Activated naive CD4-positive, alpha-beta T cell treated with anti-CD3 and anti-CD28 coated beads, Interleukin-2, amount 50 U/mL, for 72 hours (primary cell): ENCODE data around the gene RIMS3. TPM values are rescaled to one million over a fixed set of nuclear protein-coding genes. Genes with fewer than 3 reads are reported as not detected.
A peak's percentile ranks its signal among the peaks of the same experiment; 100 is the strongest.
"Not testable (repeated sequence)": the region's sequence is repeated elsewhere in the genome, so short reads cannot be mapped to it uniquely, and the experiment has no call there.

ENCODE experiments used
- ATAC-seq, 2 donors: fragments of 150-1000 bp; cut with Tn5 transposase; 2 replicates each; pipeline ENCODE4 v1.10.0; 2021; ENCODE audit warnings: mild to moderate bottlenecking in 2 of 2, moderate library complexity in 2 of 2
- DNase-seq, 2 donors: peaks; one replicate each; pipeline ENCODE4 v3.0.0; 2021 to 2022; ENCODE audit warnings: low spot score in 2 of 2
- H3K27ac Mint-ChIP-seq, 2 donors: one replicate each; pipeline ENCODE4 v1.8.0; 2022; ENCODE audit warnings: mild to moderate bottlenecking in 2 of 2, mixed read lengths in 2 of 2
- H3K36me3 Mint-ChIP-seq, 2 donors: one replicate each; pipeline ENCODE4 v1.8.0; 2022; ENCODE audit warnings: mixed read lengths in 2 of 2
- H3K9me3 Mint-ChIP-seq, 2 donors: one replicate each; pipeline ENCODE4 v1.8.0; 2022; ENCODE audit warnings: mixed read lengths in 2 of 2
- total RNA-seq, 2 donors: library from RNA; stranded (reverse); gene quantifications; one replicate each; pipeline ENCODE4 v1.2.3, GENCODE V29; 2022

Gene RIMS3
- total RNA-seq, 2 donors from 2014 or later: 6.9 to 8.3 TPM

DNA sequence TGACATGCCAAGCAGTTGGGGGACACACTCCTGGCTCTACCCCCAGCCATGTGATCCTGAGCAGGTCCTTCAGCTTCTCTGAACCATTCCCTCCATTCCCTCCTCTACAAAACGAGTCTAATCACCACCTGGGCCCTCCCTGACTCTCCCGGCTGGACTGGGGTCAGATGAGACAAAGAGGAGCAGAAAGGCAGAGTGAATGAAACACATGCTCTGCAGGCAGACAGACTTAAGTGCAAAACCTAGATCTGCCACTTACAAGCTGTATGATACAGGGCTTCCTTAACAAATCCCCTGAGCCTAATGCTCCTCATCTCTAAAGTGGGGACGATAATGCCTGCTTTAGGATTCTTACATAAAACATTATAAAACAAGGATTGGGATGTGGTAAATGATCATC, 17.3 kb downstream of the RIMS3 start:
- DNase-seq (no peak), ATAC-seq (no peak)
- no peaks in the 10 kb centered on the region for H3K36me3 Mint-ChIP-seq
- H3K9me3 Mint-ChIP-seq: no peaks in the 10 kb centered on the region
- no peak overlapping the region for H3K27ac Mint-ChIP-seq

DNA sequence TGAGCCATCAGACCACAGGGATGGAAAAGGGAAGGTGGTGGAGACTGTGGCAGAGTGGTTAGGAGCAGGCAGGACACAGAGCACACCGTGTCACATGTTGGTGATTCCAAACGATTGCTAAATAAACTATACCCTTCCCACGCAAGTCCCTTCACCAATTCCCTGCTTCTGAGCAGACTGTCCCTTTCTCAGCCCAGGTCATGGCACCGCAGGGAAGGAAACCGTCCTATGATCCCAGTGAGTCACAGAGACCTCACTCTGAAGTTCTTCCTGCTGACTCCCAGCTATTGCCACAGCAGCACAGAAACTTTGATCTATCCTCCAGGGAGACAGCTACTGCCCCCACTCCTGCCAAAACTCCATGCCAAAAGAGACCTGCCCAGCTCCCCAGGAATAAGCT, 19.2 kb downstream of the RIMS3 start:
- Mint-ChIP-seq H3K36me3 (no peaks in the 10 kb centered on the region), H3K27ac (no peak overlapping the region), H3K9me3 (no peaks in the 10 kb centered on the region)
- ATAC-seq: no peak
- no peak for DNase-seq

- H3K9me3 Mint-ChIP-seq: no peaks in the 10 kb centered on the region
- H3K27ac Mint-ChIP-seq: peak overlapping the region in 1 of 2 donors; percentile 25
- no peak for DNase-seq
- no peak for ATAC-seq
- H3K36me3 Mint-ChIP-seq: no peaks in the 10 kb centered on the region
Measured at GRCh38 chr1:40645118-40645680, 20.3 kb downstream of the RIMS3 start.

- Mint-ChIP-seq H3K36me3 (no peaks in the 10 kb centered on the region), H3K27ac (no peak overlapping the region), H3K9me3 (no peaks in the 10 kb centered on the region)
- no peak for ATAC-seq
- DNase-seq: no peak
Measured at GRCh38 chr1:40641601-40642242, 23.8 kb downstream of the RIMS3 start.

DNA sequence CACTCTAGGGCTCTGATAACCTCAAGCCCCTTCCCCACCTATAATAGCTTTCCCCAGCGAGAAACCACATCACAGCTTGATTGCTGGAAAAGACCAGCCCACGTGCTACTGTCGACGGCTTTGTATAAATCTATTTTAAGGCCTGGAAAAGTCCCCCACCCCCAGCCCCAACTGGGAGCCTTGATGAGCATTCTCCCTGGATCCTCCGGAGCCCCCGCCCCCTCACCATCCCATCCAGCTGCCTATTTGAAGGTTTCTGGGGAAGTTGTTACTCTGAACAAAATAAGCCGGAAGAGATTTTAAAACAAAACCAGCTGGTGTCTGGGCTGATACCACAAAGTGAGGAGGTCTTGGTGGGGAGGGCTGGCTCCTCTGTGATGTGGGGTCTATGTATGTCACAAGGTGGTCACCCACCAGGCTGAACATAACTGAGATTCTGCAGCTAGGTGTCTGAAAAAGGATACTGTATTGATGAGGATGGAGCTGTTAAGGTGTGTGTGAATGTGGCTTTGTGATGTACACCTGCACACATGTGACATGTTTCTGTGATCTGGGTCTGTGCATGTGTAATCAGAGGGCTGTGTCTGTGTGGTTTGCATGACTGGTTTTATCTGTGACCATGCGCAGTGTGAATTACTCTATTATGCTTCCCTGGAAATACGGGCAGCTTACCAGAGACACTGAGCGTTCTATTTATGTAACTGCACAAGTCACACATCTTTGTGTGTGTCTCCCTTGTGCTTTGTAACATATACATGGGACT, 25.0 kb downstream of the RIMS3 start:
- Mint-ChIP-seq H3K27ac (no peak overlapping the region), H3K9me3 (no peaks in the 10 kb centered on the region), H3K36me3 (no peaks in the 10 kb centered on the region)
- ATAC-seq (no peak), DNase-seq (no peak)

GRCh38 chr1:40638097-40639036, 27.1 kb downstream of the RIMS3 start:
- Mint-ChIP-seq H3K9me3 (no peaks in the 10 kb centered on the region), H3K27ac (peak overlapping the region; percentile 46 to 79), H3K36me3 (no peaks in the 10 kb centered on the region)
- no peak for ATAC-seq
- no peak for DNase-seq

DNA sequence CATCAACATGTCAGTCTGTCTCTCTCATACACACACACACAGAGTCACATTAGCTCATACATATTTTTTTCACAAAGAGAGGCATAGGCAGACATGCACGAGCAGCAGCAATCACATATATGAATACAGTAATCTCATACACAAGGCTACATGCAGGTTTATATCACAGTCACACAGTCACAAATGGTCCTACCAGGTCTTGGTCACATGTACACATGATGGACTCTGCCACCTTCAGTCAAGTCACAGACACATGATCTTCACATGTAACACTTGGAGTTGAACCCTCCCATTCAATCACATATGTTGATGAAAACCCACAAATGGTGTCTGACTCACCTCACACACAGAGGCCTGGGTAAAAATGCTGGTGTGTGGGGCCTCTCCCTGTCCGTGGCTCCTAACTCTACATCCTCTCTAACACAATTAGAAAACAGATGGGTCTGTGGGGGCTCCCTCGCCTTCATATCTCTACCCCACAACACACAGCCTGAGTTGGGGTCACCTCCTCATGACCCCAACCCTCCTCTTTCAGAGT, 27.9 kb downstream of the RIMS3 start:
- H3K27ac Mint-ChIP-seq: peak overlapping the region; percentile 46 to 79
- ATAC-seq: peak in 1 of 2 donors; percentile 44
- no peaks in the 10 kb centered on the region for H3K9me3 Mint-ChIP-seq
- no peak for DNase-seq
- H3K36me3 Mint-ChIP-seq: no peaks in the 10 kb centered on the region

GRCh38 chr1:40636777-40637176, 28.7 kb downstream of the RIMS3 start:
- Mint-ChIP-seq H3K9me3 (no peaks in the 10 kb centered on the region), H3K36me3 (no peaks in the 10 kb centered on the region), H3K27ac (no peak overlapping the region)
- no peak for DNase-seq
- ATAC-seq: no peak

GRCh38 chr1:40635763-40636500, 29.6 kb downstream of the RIMS3 start:
- no peaks in the 10 kb centered on the region for H3K9me3 Mint-ChIP-seq
- no peak for DNase-seq
- H3K36me3 Mint-ChIP-seq: no peaks in the 10 kb centered on the region
- ATAC-seq: no peak
- H3K27ac Mint-ChIP-seq: no peak overlapping the region

DNA sequence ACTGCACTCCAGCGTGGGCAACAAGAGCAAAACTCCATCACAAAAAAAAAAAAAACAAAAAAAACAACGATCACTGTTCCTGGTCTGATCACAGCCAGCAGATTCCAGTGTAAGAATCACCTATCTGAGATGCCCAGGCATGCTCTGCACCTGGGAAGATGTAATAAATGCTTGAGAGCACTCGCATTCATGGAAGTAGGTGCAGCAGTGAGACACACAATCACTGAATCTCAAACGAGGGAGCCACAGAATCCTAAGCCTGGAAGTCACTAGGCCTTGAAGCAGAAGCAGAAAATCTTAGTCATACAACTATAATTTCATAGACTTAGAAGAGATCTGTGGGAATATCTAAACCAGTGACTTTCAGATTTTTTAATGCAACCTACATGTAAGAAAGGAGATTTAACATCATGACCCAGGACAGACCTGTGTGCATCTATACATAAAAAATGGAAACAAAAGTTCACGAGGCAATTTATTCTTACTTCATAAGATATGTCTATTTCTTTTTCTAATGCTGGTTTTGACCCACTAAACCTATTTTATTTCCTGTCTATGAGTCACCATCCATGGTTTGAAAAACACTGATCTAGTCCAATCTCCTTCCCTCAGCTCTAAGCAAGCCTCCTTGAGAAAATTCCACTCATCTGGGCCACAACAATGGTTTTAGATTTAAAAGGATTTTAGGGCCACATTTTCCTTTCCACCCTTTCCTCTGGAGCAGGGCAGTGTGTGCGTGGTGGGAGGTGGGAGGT, 30.4 kb downstream of the RIMS3 start:
- Mint-ChIP-seq H3K27ac (no peak overlapping the region), H3K36me3 (peaks cover 0 to 2% of the 10 kb centered on the region in 2 donors), H3K9me3 (no peaks in the 10 kb centered on the region)
- peak in 1 of 2 donors; percentile 26 for ATAC-seq
- no peak for DNase-seq

GRCh38 chr1:40633931-40634376, 31.5 kb downstream of the RIMS3 start:
- H3K9me3 Mint-ChIP-seq: no peaks in the 10 kb centered on the region
- ATAC-seq: no peak
- H3K36me3 Mint-ChIP-seq: peaks cover 0 to 7% of the 10 kb centered on the region in 2 donors
- DNase-seq: no peak
- no peak overlapping the region for H3K27ac Mint-ChIP-seq

DNA sequence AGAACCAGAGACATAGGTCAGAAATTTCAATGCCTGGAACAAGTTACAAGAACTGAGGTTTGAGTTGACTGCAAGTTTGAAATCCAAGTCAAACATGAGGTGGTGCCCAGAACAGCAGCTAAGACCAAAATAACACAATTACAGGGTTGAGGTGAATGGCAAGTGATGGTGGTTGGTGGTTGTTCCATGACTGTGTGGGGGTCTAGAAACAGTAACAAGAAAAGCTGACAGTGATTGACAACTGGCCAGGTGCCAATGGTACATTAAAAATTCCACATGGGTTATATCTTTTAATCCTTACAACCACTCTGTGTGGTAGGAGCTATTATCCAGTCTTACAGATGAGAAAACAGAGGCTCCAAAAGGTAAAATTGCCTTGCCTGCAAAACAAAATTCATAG, 32.0 kb downstream of the RIMS3 start:
- peaks cover 0 to 7% of the 10 kb centered on the region in 2 donors for H3K36me3 Mint-ChIP-seq

DNA sequence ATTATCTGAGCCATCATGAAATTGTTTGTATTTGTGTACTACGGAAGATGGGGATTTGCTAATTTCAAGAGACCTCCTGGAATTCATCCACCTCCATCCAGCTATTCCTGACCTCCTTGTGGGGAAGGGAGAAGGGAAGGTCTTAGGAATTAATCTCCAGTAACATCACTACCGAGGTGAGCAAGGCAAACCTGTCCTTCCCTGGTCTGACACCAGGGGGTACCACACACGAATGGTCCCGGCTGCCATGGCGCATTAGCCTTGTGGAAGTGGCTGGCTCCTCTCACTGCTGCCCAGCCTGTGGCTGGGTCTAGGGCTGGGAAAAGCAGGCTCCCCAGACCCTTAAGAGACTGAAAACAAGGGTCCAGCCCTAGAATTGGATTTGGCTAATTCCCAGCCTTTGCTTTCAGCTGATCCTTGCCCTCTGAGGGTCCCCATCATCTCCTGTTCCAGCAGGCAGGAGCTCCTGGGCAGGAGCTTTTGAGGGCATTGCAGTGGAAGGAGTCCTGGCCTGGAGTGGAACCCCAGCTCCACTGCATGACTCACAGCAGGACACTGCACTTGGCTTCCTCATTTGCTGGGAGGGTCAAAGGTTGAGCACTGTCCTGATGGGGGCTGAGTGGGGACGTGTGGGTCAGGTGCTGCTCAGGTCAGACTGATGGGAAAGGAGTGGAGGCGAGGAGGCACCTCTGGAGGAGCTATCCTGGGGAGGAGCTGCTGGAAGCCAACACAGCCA, 34.8 kb downstream of the RIMS3 start:
- Mint-ChIP-seq H3K27ac (peak overlapping the region; percentile 60 to 86), H3K36me3 (peaks cover 0 to 7% of the 10 kb centered on the region in 2 donors), H3K9me3 (no peaks in the 10 kb centered on the region)
- ATAC-seq (no peak), DNase-seq (no peak)

More for the DNA sequence above, 32.0 kb downstream of the RIMS3 start:
- DNase-seq (no peak), ATAC-seq (no peak)
- no peak overlapping the region for H3K27ac Mint-ChIP-seq
- H3K9me3 Mint-ChIP-seq: no peaks in the 10 kb centered on the region

GRCh38 chr1:40629546-40629945, 35.9 kb downstream of the RIMS3 start:
- peak in 1 of 2 donors; percentile 35 for ATAC-seq

GRCh38 chr1:40628903-40629292, 36.6 kb downstream of the RIMS3 start:
- no peaks in the 10 kb centered on the region for H3K9me3 Mint-ChIP-seq
- ATAC-seq (peak; percentile 1 to 7), DNase-seq (no peak)
- peaks cover 0 to 7% of the 10 kb centered on the region in 2 donors for H3K36me3 Mint-ChIP-seq
- peak overlapping the region; percentile 86 for H3K27ac Mint-ChIP-seq

More at GRCh38 chr1:40629546-40629945, 35.9 kb downstream of the RIMS3 start:
- DNase-seq: peak in 1 of 2 donors; percentile 70
- not testable (repeated sequence) for H3K9me3 Mint-ChIP-seq, H3K36me3 Mint-ChIP-seq
- peak overlapping the region; percentile 84 to 86 for H3K27ac Mint-ChIP-seq
